ENCODE measurements around the gene TDRD7.

GRCh38 chr9:97441729-97442128 lies 29.8 kb downstream of the TDRD7 start:
- TF ChIP-seq CTCF (IDR thresholded peaks at IDR 0.05; ENCODE audit: insufficient read depth, low read depth, low read length) (no peak), EZH2 (IDR thresholded peaks at IDR 0.05; ENCODE audit: insufficient read depth, low read length) (no peak)
